HL-60 (cell line): ENCODE results near the gene DNAH12.

ENCODE experiments used
- CTCF ChIP-seq: IDR thresholded peaks from one replicate; pipeline ENCODE4 v1.5.1; 2011; ENCODE audit warnings: low read length, control low read depth, inconsistent platforms; ENCODE audit not compliant: insufficient read depth
- POLR2AphosphoS5 ChIP-seq: IDR thresholded peaks from 2 replicates; pipeline ENCODE4 v1.6.1; 2012; ENCODE audit warnings: low read depth

- TF ChIP-seq CTCF = no peak
- no peak for TF ChIP-seq POLR2AphosphoS5
These were observed 28.0 kb upstream of the DNAH12 start for GRCh38 chr3:57572096-57572495.
